ENCODE measurements around the gene ANGPTL2.

Gene ANGPTL2

DNA sequence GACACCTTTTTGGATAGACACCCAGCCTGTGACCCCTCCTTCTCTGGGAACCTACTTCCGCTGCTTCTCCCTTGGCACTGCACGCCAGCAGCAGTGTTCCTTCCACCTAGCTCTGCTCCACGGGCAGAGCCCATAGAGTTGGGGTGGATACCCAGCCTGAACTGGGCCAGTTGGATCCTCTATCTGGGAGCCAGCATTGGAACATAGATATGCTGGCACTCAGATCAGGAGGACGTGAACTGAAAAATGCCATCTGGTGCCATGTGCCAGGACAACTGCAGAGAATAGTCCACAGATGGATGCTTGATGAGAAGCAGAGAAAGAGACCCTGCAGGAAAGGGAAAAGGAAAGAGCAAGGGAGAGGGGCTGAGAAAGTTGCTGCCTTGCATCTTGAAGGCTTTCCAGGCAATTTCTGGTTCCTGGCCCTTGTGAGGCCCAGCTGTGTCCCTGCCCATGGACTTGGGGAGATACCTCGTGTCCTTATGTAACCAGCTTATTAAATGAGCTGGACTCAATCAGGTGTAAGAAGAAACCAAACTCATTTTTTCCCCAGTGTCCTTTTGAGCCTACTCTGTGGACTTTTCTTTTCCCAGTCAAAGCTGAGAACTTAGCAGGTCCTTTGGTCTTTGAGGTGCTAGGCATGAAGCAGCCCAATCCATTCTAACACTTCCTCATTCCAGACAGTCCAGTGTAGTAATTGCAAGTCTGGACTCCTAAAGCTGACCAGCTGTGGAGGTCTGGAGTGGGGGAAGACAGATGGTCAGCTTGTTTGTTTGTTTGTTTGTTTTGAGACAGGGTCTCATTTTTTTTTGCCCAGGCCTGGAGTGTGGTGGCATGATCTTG lies 39.1 kb downstream of the ANGPTL2 start:
- Histone ChIP-seq H3K9me3 (replicated peaks; ENCODE audit: insufficient read depth, low read length) (no peaks in the 10 kb centered on the region), H3K36me3 (replicated peaks; ENCODE audit: insufficient read depth, low read length) (no peaks in the 10 kb centered on the region), H3K4me2 (ENCODE audit: low read depth, low read length) (no peak overlapping the region), H3K9ac (ENCODE audit: low read length) (no peak overlapping the region), H3K9me2 (replicated peaks; ENCODE audit: insufficient read depth, low read length) (no peaks in the 10 kb centered on the region), H3K27ac (ENCODE audit: low read length) (no peak overlapping the region), H2AFZ (ENCODE audit: low read length) (no peak overlapping the region), H3K79me2 (ENCODE audit: low read length) (no peaks in the 10 kb centered on the region), H4K20me1 (ENCODE audit: insufficient read depth, low read length) (no peaks in the 10 kb centered on the region), H3F3A (ENCODE audit: insufficient read depth, low read length) (no peaks in the 10 kb centered on the region), H3K4me3 (ENCODE audit: low read length) (no peak overlapping the region), H3K27me3 (replicated peaks; ENCODE audit: insufficient read depth, low read length) (no peaks in the 10 kb centered on the region), H3K4me1 (ENCODE audit: low read length) (no peaks in the 10 kb centered on the region)
- no peak for DNase-seq
- TF ChIP-seq EZH2 (optimal IDR thresholded peaks at IDR 0.05; ENCODE audit: low read depth, low read length) (no peak), CTCF (IDR thresholded peaks at IDR 0.05; ENCODE audit: low read length) (no peak), EZH2phosphoT487 (IDR thresholded peaks at IDR 0.05; ENCODE audit: low read length) (no peak)

GRCh38 chr9:127081250-127082185 lies 40.9 kb downstream of the ANGPTL2 start:
- Histone ChIP-seq H3K36me3 (replicated peaks; ENCODE audit: insufficient read depth, low read length) (no peaks in the 10 kb centered on the region), H3K4me3 (ENCODE audit: low read length) (no peak overlapping the region), H3K4me2 (ENCODE audit: low read depth, low read length) (no peak overlapping the region), H4K20me1 (ENCODE audit: insufficient read depth, low read length) (no peaks in the 10 kb centered on the region), H3K9me2 (replicated peaks; ENCODE audit: insufficient read depth, low read length) (no peaks in the 10 kb centered on the region), H3K79me2 (ENCODE audit: low read length) (no peaks in the 10 kb centered on the region), H3K9me3 (replicated peaks; ENCODE audit: insufficient read depth, low read length) (no peaks in the 10 kb centered on the region), H3K27me3 (replicated peaks; ENCODE audit: insufficient read depth, low read length) (no peaks in the 10 kb centered on the region), H3K9ac (ENCODE audit: low read length) (no peak overlapping the region), H3K4me1 (ENCODE audit: low read length) (no peaks in the 10 kb centered on the region), H3F3A (ENCODE audit: insufficient read depth, low read length) (no peaks in the 10 kb centered on the region), H3K27ac (ENCODE audit: low read length) (no peak overlapping the region), H2AFZ (ENCODE audit: low read length) (no peak overlapping the region)
- no peak for DNase-seq
- no peak for TF ChIP-seq EZH2phosphoT487 (IDR thresholded peaks at IDR 0.05; ENCODE audit: low read length)
- no peak for TF ChIP-seq EZH2 (optimal IDR thresholded peaks at IDR 0.05; ENCODE audit: low read depth, low read length)
- no peak for TF ChIP-seq CTCF (IDR thresholded peaks at IDR 0.05; ENCODE audit: low read length)

DNA sequence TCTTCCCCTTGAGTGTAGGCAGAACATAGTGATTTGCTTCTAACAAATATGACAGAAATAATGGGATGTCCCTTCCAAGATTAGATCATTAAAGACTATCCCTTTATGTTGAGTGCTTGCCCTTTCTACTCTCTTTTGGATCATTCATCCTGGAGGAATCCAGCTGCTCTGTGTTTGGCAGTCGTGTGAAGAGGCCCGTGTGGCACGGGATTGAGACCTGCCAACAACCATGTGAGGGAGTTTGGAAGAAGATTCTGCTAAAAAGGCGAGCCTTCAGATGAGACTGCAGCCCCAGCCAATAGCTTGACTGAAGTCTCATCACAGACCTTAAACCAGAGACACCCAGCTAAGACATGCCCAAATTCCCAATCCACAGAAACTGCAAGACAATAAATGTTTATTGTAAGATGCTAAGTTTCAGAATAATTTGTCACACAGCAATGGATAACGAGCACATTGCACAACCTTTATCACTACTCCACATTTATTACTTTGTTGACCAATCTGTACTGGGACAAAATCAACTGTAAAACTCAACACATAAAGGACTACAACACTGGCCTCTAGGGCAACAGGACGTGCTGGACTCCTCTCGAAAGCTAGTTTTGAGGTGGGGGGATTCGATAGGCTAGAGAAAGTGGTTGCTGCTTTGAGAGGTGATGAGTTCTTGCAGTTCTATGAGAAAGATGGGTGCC lies 42.8 kb downstream of the ANGPTL2 start:
- Histone ChIP-seq H3K27ac (ENCODE audit: low read length) (no peak overlapping the region), H3K4me1 (ENCODE audit: low read length) (peaks cover 16% of the 10 kb centered on the region), H3K9me2 (replicated peaks; ENCODE audit: insufficient read depth, low read length) (no peaks in the 10 kb centered on the region), H3K9me3 (replicated peaks; ENCODE audit: insufficient read depth, low read length) (no peaks in the 10 kb centered on the region), H3K27me3 (replicated peaks; ENCODE audit: insufficient read depth, low read length) (no peaks in the 10 kb centered on the region), H3K9ac (ENCODE audit: low read length) (no peak overlapping the region), H3F3A (ENCODE audit: insufficient read depth, low read length) (peaks cover 8% of the 10 kb centered on the region; the same call in 1 of the 2 replicates), H2AFZ (ENCODE audit: low read length) (no peak overlapping the region), H3K36me3 (replicated peaks; ENCODE audit: insufficient read depth, low read length) (no peaks in the 10 kb centered on the region), H4K20me1 (ENCODE audit: insufficient read depth, low read length) (no peaks in the 10 kb centered on the region), H3K4me3 (ENCODE audit: low read length) (no peak overlapping the region), H3K79me2 (ENCODE audit: low read length) (no peaks in the 10 kb centered on the region), H3K4me2 (ENCODE audit: low read depth, low read length) (no peak overlapping the region)
- DNase-seq = no peak
- TF ChIP-seq EZH2 (optimal IDR thresholded peaks at IDR 0.05; ENCODE audit: low read depth, low read length) (no peak), CTCF (IDR thresholded peaks at IDR 0.05; ENCODE audit: low read length) (no peak), EZH2phosphoT487 (IDR thresholded peaks at IDR 0.05; ENCODE audit: low read length) (no peak)
